PC-9 (cell line): ENCODE measurements around the gene APELA.

Experiments used
- EZH2 ChIP-seq: fragments of 200-600 bp; sonication (generic); IDR thresholded peaks from 2 replicates; pipeline ENCODE4 v1.8.0; 2017; ENCODE audit warnings: antibody characterized with exemption, low read depth
- TF ChIP-seq, protein P1 (sequence below): fragments of 200-600 bp; sonication (generic); conservative IDR thresholded peaks from 2 replicates; pipeline ENCODE4 v1.6.1; 2017; ENCODE audit warnings: mixed run types, antibody characterized with exemption, mild to moderate bottlenecking, moderate library complexity

DNA sequence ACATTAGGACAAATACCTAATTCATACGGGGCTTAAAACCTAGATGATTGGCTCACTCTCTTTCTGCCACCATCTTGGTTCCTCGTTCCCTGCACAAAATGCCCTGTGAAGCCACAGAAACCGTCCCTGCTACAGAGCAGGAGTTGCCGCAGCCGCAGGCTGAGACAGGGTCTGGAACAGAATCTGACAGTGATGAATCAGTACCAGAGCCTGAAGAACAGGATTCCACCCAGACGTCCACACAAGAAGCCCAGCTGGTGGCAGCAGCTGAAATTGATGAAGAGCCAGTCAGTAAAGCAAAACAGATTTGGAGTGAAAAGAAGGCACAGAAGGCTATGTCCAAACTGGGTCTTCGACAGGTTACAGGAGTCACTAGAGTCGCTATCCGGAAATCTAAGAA is 66.2 kb downstream of the APELA start:
- TF ChIP-seq, protein P1, sequence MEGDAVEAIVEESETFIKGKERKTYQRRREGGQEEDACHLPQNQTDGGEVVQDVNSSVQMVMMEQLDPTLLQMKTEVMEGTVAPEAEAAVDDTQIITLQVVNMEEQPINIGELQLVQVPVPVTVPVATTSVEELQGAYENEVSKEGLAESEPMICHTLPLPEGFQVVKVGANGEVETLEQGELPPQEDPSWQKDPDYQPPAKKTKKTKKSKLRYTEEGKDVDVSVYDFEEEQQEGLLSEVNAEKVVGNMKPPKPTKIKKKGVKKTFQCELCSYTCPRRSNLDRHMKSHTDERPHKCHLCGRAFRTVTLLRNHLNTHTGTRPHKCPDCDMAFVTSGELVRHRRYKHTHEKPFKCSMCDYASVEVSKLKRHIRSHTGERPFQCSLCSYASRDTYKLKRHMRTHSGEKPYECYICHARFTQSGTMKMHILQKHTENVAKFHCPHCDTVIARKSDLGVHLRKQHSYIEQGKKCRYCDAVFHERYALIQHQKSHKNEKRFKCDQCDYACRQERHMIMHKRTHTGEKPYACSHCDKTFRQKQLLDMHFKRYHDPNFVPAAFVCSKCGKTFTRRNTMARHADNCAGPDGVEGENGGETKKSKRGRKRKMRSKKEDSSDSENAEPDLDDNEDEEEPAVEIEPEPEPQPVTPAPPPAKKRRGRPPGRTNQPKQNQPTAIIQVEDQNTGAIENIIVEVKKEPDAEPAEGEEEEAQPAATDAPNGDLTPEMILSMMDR, result no peak
- TF ChIP-seq EZH2, result no peak
